Inferior parietal cortex (tissue), 1 donor: Measurements from ENCODE around the gene BCAS4.
"Not testable (repeated sequence)": the region's sequence is repeated elsewhere in the genome, so short reads cannot be mapped to it uniquely, and the experiment has no call there.

Source experiments
- DNase-seq: peaks from one replicate; pipeline ENCODE4 v3.0.0-alpha.2; 2016; ENCODE audit errors: extremely low spot score

The BCAS4 gene, protein sequence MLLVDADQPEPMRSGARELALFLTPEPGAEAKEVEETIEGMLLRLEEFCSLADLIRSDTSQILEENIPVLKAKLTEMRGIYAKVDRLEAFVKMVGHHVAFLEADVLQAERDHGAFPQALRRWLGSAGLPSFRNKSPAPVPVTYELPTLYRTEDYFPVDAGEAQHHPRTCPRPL

DNA sequence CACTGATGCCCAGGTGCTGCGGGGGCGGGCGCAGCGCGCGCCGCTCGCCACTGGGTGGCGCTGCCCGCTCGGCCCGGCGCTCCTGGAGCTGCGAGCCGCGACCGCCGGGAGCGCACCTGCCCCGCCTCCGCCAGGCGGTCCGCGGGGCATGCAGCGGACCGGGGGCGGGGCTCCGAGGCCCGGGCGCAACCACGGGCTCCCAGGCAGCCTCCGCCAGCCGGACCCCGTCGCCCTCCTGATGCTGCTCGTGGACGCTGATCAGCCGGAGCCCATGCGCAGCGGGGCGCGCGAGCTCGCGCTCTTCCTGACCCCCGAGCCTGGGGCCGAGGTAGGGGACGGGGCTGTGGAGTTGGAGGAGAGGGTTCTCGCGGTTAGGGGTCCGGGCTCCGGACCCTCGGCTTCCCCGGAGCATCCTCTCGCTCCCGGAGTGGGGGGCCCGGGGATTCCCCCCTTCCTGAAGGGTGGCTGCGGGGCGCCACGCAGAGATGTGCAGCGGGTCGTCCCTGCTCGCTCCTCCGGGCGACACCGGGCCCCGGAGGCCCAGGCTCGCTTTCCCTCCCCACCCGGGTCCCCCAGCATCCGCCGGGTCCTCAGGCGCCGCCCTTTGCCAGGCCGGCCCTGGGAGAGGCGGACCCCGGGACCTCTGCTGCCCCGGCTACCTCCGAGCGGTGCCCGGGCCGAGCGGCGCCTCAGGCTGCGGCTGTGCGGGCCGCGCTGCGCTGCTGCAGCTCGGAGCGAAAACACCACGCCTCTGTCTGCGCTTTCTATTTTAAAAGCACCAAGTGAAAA is at the start of gene BCAS4:
Gene BCAS4 (plus strand): TSS at position 216 of the 789 bp plus-strand sequence. CDS start 23 bp downstream, at position 239.
- DNase-seq: no peak

DNA sequence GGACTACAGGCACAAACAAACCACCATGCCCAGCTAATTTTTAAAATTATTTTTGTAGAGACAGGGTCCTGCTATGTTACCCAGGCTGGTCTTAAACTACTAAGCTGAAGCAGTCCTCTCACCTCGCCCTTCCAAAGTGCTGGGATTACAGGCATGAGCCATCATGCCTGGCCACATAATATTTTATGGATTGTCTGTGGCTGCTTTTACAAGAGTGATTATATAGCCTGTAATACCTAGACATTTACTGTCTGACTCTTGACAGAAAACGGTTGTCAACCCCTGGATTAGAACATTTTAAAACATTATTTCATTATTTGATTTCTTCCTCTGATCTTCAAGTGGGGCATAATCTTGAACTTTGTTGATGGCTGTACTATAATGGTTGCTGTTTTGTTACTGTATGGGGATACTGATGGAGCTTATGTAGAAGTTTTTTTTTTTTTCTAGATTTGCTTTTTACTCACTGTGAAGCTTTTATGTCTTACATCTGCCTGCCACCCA is 49.2 kb upstream of the BCAS4 start:
- DNase-seq: no peak

DNA sequence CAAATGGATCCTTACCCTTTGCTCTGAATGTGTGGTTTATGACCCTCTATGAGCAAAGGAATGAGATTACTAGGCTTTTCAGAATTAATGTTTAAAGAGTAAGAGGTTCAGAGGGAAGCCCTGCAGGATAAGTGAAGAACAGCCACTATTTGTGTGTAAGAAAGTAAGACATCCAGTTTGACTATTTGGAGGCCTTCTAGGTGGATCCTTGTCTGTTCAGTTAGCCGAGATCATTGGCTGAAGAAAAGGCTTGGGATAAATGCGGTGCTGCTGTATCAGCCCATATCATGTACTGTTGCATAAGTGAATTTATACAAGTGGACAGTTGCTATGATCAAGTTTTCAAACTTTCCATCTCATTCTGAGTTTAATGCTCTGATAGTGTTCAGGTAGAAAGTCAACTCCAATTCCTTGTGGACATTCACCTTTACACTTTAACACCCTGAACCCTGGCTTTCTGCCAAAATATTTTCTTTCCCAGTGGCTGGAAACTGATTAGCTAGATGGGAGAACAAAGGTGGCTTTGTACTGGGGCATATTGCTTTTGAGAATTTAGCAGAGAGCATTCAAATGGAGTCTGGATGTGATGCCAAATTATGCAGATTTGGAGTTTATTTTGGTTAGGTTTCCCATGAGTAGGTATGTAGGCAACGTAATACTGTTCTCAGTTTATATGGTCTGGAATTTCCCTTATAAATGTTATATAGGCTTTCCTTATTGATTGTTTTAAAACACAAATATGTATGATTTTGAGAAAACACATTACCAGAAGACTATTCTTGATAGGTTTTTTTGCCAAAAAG is 48.5 kb upstream of the BCAS4 start:
- no peak for DNase-seq

DNA sequence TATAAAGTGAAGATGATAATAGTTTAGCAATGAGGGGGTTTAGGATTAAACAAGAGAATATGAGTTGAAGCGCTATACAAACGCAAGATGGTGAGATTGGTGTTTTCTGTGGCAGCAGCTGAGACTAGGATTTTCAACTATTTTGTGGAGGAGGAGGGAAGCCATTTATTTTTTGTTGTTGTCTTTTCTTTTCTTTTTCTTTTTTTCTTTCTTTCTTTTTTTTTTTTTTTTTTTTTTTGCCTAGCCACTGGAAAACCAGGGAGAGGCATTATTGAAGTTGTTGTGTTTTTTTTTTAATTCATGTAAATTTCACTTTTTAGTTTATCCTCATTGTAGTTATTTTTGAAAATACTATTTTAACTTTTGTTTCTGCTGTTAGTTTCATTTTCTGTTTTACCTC is 47.6 kb upstream of the BCAS4 start:
- DNase-seq: no peak

DNA sequence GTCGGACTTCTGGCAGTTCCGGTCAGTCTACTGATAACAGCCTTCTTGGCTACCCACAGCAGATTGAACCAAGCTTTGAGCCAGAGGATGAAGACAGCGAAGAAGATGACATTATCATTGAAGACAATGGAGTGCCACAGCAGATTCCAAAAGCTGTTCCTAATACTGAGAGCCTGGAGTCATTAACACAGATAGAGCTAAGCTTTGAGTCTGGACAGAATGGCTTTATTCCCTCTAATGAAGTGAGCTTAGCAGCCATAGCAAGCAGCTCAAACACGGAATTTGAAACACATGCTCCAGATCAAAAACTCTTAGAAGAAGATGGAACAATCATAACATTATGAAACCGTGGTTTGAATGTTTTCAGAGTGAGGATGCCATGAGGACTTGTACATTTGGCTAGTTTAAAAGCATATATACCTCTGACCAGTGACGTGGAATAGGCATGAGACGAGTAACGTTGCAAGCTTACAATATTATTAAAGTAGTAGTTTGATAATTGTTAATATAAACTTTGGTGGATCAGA is 44.7 kb upstream of the BCAS4 start:
- DNase-seq: no peak

DNA sequence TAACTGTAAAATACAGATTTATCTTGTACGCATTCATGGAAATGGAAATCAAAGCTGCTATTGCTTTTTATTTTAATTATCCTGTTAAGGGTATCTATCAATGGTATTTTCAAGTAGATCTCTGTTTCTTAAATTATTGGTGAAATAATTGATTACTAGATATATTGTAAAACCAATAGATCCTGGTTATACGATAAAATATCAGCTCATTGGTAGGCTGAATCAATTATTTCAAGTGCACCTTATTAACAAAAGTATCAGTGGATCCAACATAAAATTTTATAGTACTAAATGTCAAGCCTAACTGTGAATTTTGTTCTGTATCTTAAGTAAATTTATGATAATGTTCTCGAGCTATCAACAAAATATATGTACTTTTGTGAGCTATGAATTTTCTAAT is 41.7 kb upstream of the BCAS4 start:
- no peak for DNase-seq

DNA sequence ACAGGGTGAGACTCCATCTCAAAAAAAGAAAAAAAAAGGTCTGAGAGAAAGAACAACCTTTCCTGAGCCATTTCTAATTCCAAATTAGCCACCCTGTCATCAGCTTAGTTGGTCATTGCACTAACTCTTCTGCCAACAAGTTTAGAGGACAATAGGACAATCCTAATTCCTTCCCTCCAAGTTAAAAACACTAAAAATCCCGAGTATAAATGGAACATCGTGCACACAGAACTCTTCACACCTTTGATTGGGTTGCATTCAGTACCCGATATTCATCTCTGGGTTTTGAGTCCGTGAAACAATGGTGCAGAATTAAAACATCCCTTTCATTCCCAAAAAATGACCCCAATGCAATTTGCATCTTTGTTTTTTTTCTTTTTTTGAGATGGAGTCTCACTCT is 40.4 kb upstream of the BCAS4 start:
- DNase-seq: no peak

DNA sequence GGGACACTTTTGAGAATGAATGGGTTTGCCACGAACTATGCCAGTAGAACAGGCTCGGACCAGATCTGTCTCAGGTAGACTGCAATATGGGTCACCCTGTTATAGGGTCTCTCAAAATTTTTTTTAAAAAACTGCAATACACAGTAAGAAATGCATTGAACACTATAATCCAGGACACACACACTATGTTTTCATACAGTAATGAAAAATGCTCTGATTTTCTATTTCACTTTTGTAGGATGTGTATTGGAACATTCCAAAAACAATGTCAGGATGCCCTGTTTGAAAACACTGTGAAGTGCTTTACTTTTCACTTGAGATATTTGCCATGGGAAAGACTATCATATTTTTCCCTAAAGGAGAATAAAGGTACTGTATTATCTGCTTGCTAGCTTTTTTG is 38.4 kb upstream of the BCAS4 start:
- DNase-seq: no peak

DNA sequence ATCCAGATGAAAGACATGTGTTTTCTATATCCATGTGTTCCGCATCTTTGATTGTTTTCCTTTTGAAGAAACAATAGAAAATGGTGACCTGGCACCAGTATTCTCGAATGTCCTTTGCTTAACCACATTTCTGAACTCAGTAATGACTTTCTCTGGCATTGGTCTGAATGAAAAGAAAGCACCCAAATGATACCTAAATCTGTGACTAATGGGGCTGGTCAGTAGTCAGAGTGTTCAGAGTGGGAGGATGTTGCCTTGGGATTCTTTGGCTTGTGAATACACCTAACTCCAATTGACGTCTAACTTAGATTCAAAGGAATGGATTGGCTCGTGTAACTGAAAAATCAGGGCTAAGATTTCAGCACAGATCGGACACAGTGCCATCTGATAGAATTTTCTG is 36.4 kb upstream of the BCAS4 start:
- DNase-seq: no peak

DNA sequence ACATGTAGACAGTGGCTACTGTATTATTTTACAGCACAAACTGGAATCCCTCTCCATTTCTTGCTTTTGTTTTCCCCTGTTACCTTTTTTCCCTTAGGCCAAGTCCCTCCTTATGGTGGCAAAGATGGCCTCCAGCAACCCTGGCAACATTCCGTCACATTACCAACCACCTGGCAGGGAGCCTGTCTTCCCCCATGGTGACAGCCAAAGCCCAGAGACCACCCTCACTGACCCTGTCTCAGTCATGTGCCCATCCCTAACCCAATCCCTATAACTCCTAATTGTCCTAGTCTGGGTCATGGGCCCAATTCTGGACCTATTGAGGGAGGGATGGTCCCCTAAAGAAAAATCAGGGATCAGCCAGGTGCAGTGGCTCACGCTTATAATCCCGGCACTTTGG is 35.9 kb upstream of the BCAS4 start:
- no peak for DNase-seq

DNA sequence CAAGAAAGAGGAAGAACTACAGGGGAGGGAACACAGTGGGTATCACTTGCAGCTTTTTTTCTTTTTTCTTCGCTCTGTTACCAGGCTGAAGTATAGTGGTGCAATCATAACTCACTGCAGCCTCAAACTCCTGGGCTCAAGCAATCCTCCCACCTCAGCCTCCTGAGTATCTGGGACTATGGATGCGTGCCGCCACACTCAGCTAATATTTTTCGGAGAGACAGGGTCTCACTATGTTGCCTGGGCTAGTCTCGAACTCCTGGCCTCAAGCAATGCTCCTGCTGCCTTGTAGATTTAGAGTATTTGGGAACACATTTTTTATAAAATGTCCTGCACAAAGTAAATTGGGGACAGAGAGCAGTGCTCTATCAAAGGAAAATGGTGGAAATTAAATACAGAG is 35.2 kb upstream of the BCAS4 start:
- DNase-seq: no peak

DNA sequence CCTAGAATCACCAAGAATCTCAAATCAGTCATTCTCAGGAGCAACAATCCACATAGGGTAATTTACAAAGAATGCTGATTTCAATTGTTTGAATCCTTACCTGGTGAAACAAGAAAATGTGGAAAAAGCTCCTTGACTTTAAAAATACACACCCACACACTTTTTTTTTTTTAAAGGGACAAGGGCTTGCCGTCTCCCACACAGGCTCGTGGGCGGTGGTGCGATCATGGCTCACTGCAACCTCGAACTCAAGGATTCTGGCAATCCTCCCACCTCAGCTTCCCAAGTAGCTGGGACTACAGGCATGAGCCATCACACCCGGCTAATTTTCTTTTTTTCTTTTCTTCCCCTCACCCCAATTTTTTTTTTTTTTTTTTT is 32.8 kb upstream of the BCAS4 start:
- DNase-seq: no peak

DNA sequence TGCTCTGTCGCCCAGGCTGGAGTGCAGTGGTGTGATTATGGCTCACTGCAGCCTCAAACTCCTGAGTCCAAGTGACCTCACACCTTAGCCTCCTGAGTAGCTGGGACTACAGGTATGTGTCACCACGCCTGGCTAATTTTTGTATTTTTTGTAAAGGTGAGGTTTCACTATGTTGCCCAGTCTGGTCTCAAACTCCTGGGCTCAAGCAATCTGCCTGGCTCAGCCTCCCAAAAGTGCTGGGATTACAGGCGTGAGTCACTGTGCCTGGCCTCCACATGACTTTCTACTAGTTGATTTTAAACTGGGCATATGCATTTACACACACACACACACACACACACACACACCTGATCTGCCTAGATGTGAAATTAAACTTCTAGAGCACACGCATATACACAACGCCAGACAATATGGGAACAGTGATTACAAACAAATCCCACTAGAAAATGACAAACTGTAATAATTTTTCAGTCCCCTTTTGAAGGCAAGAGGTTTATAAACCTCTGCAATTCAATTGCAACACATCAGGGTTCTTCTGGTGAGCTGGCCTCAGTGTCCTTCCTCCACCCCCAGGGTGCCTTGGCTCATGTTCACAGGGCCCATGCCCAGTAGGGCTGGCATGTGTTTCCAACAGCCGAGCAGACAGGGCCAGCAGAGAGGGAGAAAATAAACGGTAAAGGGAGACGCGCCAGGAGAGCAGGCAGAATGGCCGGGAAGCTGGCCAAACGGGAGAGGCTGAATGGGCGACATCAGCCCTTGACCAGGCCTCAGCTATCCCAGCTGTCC is 32.2 kb upstream of the BCAS4 start:
- peak; percentile 61 for DNase-seq

DNA sequence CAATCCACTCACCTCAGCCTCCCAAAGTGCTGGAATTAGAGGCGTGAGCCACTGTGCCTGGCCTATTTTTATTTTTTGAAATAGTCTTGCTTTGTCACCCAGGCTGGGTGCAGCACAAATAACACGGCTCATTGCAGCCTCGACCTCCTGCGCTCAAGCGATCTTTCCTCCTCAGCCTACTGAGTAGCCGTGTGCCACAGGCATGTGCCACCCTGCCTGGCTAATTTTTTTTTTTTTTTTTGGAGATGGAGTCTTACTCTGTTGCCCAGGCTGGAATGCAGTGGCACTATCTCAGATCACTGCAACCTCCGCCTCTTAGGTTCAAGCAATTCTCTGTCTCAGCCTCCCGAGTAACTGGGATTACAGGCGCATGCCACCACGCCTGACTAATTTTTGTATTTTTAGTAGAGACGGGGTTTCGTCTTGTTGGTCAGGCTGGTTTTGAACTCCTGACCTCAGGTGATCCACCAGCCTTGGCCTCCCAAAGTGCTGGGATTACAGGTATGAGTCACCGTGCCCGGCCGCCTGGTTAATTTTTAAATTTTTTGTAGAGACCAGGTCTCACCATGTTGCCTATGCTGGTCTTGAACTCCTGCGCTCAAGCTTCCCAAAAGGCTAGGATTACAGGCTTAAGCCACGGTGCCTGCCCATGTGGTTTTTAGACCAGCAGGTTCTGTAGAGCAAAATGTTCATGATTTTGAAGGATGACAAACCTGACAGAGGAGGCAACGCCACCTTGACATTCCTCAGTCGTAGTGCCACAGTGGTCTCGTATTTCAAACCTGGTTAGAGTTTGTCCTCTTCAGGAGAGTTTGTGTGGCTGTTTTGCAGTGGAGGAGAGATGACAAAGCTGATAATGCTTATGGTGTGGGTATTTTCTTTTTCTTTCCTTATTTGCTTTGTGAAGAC is 31.1 kb upstream of the BCAS4 start:
- not testable (repeated sequence) for DNase-seq

DNA sequence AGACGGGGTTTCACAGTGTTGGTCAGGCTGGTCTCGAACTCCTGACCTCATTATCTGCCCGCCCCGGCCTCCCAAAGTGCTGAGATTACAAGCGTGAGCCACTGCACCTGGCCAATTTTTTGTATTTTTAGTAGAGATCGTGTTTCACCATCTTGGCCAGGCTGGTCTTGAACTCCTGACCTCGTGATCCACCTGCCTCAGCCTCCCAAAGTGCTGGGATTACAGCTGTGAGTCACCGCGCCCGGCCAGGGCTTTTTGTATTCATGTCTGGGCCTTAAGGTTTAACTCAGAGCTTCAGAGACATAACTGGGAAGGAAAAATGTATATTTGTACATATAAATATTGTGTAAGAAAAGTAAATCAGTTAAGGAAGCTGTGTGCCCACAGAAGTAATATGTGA is 29.6 kb upstream of the BCAS4 start:
- not testable (repeated sequence) for DNase-seq

DNA sequence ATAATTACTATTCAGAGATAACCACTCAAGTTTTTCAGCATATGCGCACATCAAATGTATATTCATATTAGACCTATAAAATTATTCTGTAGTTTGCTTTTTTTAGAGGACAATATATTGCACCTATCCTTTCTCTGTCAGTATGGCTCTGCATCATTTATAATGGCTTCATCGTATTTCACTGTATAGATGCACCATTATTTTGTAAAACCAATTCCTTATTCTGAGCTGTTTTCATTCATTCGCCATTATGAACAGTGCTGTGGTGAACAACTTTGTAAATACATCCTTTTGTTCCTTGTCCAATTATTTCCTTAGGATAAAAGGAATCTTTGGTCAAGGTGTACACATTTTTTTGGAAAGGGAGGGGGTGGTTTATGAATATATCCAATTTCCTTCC is 29.2 kb upstream of the BCAS4 start:
- DNase-seq: no peak

DNA sequence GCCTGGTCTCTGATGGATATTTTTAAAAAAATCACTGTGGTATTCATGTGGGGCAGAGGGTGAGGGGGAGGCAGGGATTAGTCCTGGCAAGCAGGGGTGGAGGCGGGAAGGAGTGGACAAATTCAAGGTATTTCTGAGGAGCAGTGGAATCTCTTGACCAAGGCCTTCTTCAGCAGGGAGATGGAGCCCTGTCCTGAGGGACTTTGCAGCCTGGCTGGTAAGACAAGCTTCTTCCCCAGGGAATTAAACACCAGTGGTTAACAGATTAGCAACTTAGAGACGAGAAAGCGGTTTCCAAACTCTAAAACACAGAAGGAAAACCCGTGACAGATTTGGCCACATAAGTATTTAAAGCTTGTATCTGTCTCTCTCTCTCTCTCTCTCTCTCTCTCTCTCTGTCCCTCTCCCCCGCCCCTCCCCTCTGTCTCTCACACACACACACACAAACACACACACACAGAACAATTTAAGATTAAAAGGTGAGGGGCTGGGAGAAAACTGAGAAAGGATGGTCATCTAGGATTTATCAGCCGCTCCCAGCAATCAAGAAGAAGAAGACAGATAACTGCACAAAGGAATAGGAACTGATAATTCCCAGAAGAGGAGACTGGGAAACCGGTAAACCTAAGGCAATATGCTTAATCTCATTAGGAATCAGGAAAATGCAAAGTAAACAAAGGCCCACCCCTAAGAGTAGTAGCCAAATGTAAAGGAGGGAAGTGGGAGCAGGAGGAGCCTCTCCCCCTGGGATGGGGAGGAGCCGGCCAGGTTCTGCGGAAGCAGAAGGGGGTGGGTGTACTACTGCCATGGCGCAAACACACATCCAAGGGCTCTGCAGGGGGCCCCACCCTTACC is 27.7 kb upstream of the BCAS4 start:
- not testable (repeated sequence) for DNase-seq

DNA sequence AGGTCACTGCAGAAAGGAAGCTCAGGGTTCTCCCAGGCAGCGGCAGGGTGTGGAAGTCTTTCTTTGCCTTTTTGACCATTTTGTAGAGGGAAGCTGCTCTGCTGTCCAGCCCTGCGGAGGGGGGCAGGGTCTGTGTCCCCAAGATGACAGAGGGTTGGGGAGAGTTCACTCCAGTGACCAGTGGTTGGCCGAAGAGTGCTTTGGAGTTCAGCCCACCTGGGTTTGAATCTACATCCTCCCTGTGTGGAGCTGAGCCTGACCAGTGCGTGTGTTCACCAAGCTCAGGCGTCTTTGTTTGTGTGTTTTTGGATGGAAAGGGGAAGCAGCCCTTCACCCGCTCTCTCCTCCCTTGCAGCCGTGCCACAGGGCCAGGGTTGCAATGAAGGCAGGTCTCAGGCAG is 25.9 kb upstream of the BCAS4 start:
- not testable (repeated sequence) for DNase-seq

DNA sequence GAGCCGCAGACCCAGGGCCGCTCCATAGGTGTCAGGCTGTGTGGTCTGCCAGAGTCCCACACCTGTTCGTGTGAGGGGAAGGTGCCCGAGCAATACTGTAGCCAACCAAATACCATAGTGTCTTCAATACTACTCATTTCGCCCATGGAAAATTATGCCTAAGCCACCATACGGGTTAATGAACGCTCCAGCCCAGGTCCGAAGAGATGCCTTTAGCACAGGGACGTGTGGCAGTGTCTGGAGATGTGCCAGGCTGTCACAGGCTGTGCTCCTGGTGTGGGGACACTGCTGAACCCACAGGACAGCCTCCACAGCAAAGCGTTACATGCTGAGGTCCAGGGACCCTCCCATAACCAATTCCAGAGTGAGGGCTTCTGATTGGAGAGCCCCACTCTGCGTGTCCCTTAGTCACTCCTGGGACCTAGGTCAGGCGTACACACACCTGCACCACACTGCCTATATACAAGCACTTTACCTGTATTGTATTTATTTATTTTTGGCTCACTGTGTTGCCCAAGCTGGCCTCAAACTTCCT is 25.2 kb upstream of the BCAS4 start:
- not testable (repeated sequence) for DNase-seq
